OCI-LY1 (cell line): ENCODE results near the gene SLC4A7.
"Not testable (repeated sequence)": the region's sequence is repeated elsewhere in the genome, so short reads cannot be mapped to it uniquely, and the experiment has no call there.

Source experiments
- H2AFZ ChIP-seq: fragments of 200-600 bp; sonication (generic), shearing (Covaris generic); 2 replicates; pipeline ENCODE4 v1.6.0; 2014; ENCODE audit warnings: antibody characterized with exemption, mild to moderate bottlenecking, low read length
- H3F3A ChIP-seq: fragments of 200-600 bp; sonication (generic), shearing (Covaris generic); 2 replicates; pipeline ENCODE4 v1.6.0; 2014; ENCODE audit warnings: mild to moderate bottlenecking, antibody characterized with exemption, low read length, moderate library complexity; ENCODE audit not compliant: insufficient read depth
- H3K27ac ChIP-seq: fragments of 200-600 bp; sonication (generic); 2 replicates; pipeline ENCODE4 v1.5.1; 2014; ENCODE audit warnings: low read length, mixed run types, mild to moderate bottlenecking, low read depth; ENCODE audit not compliant: poor library complexity, severe bottlenecking
- H3K27me3 ChIP-seq: fragments of 200-600 bp; sonication (generic); 2 replicates; pipeline ENCODE4 v1.6.0; 2014; ENCODE audit warnings: antibody characterized with exemption, mild to moderate bottlenecking, low read length, moderate library complexity; ENCODE audit not compliant: insufficient read depth
- H3K36me3 ChIP-seq: fragments of 200-600 bp; sonication (generic); 2 replicates; pipeline ENCODE4 v1.6.1; 2014; ENCODE audit warnings: mild to moderate bottlenecking, antibody characterized with exemption, low read length, moderate library complexity, mixed read lengths; ENCODE audit not compliant: insufficient read depth
- H3K4me1 ChIP-seq: fragments of 200-600 bp; sonication (generic); 2 replicates; pipeline ENCODE4 v1.5.1; 2014; ENCODE audit warnings: mild to moderate bottlenecking, low read length, moderate library complexity; ENCODE audit not compliant: insufficient read depth, severe bottlenecking
- H3K4me2 ChIP-seq: fragments of 200-600 bp; sonication (generic), shearing (Covaris generic); 2 replicates; pipeline ENCODE4 v1.6.1; 2014; ENCODE audit warnings: low read length
- H3K4me3 ChIP-seq: fragments of 200-600 bp; sonication (generic); 2 replicates; pipeline ENCODE4 v1.5.1; 2014; ENCODE audit warnings: low read length, low read depth, mild to moderate bottlenecking, mixed read lengths; ENCODE audit not compliant: poor library complexity, severe bottlenecking
- H3K79me2 ChIP-seq: fragments of 200-600 bp; shearing (Covaris generic); 2 replicates; pipeline ENCODE4 v1.6.1; 2016; ENCODE audit warnings: mixed run types, low read length, mixed read lengths; ENCODE audit not compliant: insufficient read depth
- H3K9ac ChIP-seq: fragments of 200-600 bp; sonication (generic), shearing (Covaris generic); 2 replicates; pipeline ENCODE4 v1.6.1; 2014; ENCODE audit warnings: mild to moderate bottlenecking, low read length, mixed read lengths
- H3K9me2 ChIP-seq: fragments of 200-600 bp; sonication (generic), shearing (Covaris generic); 2 replicates; pipeline ENCODE4 v1.6.1; 2014; ENCODE audit warnings: low read depth, mild to moderate bottlenecking, low read length, mixed read lengths
- H3K9me3 ChIP-seq: fragments of 200-600 bp; shearing (Covaris generic); 2 replicates; pipeline ENCODE4 v1.6.1; 2014; ENCODE audit warnings: low read length, mixed read lengths
- H4K20me1 ChIP-seq: fragments of 200-600 bp; sonication (generic), shearing (Covaris generic); 2 replicates; pipeline ENCODE4 v1.6.0; 2016; ENCODE audit warnings: mild to moderate bottlenecking, low read length; ENCODE audit not compliant: insufficient read depth
- EZH2 ChIP-seq: fragments of 200-600 bp; sonication (generic), shearing (Covaris generic); IDR thresholded peaks from 2 replicates; pipeline ENCODE4 v1.8.0; 2017; ENCODE audit warnings: borderline replicate concordance, mixed run types, mild to moderate bottlenecking, antibody characterized with exemption, low read length, moderate library complexity, mixed read lengths
- TF ChIP-seq, protein P1 (sequence below): fragments of 200-600 bp; sonication (generic), shearing (Covaris generic); IDR thresholded peaks from 2 replicates; pipeline ENCODE4 v1.5.1; 2017; ENCODE audit warnings: mild to moderate bottlenecking, antibody characterized with exemption, low read length, moderate library complexity, mixed read lengths

The SLC4A7 gene

DNA sequence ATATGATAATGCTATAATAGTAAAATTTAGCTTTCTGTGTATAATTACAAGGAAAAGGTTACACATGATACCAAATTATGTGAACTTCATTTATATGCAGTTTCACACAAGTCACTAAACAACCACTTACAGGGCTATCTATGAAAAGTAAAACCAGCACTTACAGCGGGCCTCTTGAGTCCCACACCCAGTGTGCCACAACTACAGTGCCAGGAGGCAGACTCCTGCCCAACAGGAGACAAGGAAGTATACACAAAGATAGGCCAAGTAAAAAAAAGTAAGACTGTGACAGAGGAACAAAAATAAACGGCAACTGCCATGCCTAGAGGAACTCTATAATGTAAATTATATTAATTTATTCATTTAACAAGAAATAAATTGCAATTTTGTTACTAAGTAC, 61.6 kb downstream of the SLC4A7 start:
- TF ChIP-seq, protein P1, sequence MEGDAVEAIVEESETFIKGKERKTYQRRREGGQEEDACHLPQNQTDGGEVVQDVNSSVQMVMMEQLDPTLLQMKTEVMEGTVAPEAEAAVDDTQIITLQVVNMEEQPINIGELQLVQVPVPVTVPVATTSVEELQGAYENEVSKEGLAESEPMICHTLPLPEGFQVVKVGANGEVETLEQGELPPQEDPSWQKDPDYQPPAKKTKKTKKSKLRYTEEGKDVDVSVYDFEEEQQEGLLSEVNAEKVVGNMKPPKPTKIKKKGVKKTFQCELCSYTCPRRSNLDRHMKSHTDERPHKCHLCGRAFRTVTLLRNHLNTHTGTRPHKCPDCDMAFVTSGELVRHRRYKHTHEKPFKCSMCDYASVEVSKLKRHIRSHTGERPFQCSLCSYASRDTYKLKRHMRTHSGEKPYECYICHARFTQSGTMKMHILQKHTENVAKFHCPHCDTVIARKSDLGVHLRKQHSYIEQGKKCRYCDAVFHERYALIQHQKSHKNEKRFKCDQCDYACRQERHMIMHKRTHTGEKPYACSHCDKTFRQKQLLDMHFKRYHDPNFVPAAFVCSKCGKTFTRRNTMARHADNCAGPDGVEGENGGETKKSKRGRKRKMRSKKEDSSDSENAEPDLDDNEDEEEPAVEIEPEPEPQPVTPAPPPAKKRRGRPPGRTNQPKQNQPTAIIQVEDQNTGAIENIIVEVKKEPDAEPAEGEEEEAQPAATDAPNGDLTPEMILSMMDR: no peak
- TF ChIP-seq EZH2: no peak
- no peaks in the 10 kb centered on the region for H4K20me1 ChIP-seq
- H3K36me3 ChIP-seq: peaks cover 52% of the 10 kb centered on the region
- H3K4me2 ChIP-seq: no peak overlapping the region
- H3K27me3 ChIP-seq: no peaks in the 10 kb centered on the region
- no peak overlapping the region for H3K27ac ChIP-seq
- no peak overlapping the region for H3K4me3 ChIP-seq
- no peaks in the 10 kb centered on the region for H3K9me3 ChIP-seq
- no peak overlapping the region for H3K9ac ChIP-seq
- H3F3A ChIP-seq: no peaks in the 10 kb centered on the region
- no peak overlapping the region for H2AFZ ChIP-seq
- H3K4me1 ChIP-seq: no peaks in the 10 kb centered on the region
- no peaks in the 10 kb centered on the region for H3K9me2 ChIP-seq
- H3K79me2 ChIP-seq: no peaks in the 10 kb centered on the region

DNA sequence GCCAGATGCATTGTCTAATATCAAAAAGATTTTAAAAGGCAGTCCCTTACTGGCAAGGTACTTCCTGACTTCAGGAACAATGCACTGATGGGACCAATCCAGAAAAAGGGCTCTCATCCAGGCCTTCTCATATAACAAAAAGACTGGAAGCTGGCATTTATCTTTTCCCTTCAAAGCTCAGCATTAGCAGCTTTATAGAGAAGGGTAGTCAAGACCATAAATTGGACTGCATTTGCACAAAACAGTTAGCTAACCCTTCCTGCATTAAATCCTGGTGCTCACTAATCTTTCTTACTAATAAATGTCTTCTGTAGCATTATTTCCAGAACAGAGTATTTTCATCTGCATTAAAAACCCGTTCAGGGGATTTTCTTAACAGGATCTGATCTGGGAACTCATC, 69.0 kb downstream of the SLC4A7 start:
- Histone ChIP-seq H2AFZ (no peak overlapping the region), H3K4me2 (no peak overlapping the region), H3K9me2 (no peaks in the 10 kb centered on the region), H3K36me3 (peaks cover 37% of the 10 kb centered on the region), H3K4me1 (no peaks in the 10 kb centered on the region), H3F3A (no peaks in the 10 kb centered on the region), H3K27me3 (no peaks in the 10 kb centered on the region), H3K9ac (no peak overlapping the region), H3K4me3 (no peak overlapping the region), H3K9me3 (no peaks in the 10 kb centered on the region), H4K20me1 (no peaks in the 10 kb centered on the region), H3K79me2 (no peaks in the 10 kb centered on the region), H3K27ac (no peak overlapping the region)
- no peak for TF ChIP-seq EZH2
- TF ChIP-seq, protein P1: no peak

DNA sequence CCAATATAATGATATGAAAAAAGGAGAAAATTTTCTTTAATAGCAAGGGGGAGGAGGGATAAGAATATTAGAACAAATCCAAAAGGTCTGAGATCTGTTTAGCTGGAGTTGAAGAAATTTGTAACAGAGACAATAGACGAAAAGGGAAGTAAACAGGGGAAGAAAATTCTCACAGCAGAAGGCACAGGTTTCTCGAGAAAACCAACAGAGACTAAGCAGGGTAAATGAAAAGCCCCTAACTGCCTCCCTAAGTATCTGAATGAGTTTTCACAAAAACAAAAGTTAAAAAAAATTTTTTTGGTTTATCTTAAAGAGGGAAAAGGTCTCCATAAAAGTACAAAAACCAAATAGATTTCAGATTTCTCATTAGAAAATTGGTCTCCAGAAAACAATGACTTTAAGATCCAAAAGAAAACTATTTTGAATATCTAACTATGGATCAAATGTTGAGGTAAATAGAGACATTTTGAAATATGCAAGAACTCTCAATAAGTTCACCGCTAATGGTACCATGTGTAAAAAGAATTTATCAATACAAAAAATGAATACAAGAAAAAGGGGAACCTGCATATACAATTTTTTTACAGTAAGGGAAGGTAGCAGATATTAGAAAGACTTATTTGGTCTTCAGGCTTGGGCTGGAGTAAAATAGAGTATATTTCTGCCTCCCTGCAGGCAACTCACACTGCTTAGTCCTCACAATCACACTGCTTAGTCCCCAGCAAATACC, 91.1 kb downstream of the SLC4A7 start:
- Histone ChIP-seq H4K20me1 (no peaks in the 10 kb centered on the region), H3K36me3 (peaks cover 37% of the 10 kb centered on the region; the same call in 1 of the 2 replicates), H3K4me2 (no peak overlapping the region), H3K4me3 (no peak overlapping the region), H3K27ac (no peak overlapping the region), H3K9ac (no peak overlapping the region), H3K4me1 (no peaks in the 10 kb centered on the region), H2AFZ (no peak overlapping the region), H3K9me2 (no peaks in the 10 kb centered on the region), H3K79me2 (no peaks in the 10 kb centered on the region), H3K27me3 (no peaks in the 10 kb centered on the region), H3K9me3 (no peaks in the 10 kb centered on the region), H3F3A (no peaks in the 10 kb centered on the region)
- no peak for TF ChIP-seq EZH2
- TF ChIP-seq, protein P1: no peak

DNA sequence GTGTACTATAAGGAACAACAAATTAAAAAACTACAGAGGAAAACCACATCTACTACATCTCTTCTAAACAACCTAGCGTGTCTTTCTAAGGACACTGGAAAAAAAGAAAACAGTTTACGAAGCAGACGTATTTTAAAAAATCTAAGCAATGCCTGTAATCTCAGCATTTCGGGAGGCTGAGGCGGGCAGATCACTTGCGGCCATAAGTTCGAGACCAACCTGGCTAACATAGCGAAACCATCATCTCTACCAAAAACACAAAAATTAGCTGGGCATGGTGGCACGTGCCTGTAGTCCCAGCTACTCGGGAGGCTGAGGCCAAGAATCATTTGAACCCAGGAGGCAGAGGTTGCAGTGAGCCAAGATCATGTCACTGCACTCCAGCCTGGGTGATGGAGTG, 91.8 kb downstream of the SLC4A7 start:
- not testable (repeated sequence) for H3K4me2 ChIP-seq, H3K79me2 ChIP-seq, H3F3A ChIP-seq, H3K9ac ChIP-seq, H3K4me3 ChIP-seq, H3K9me2 ChIP-seq, H2AFZ ChIP-seq, H4K20me1 ChIP-seq, H3K9me3 ChIP-seq, H3K27me3 ChIP-seq, H3K4me1 ChIP-seq, H3K27ac ChIP-seq
- peaks cover 30% of the 10 kb centered on the region; the same call in 1 of the 2 replicates for H3K36me3 ChIP-seq
